Measurements from ENCODE around the gene RCOR1. TPM values are rescaled to one million over a fixed set of nuclear protein-coding genes. Genes with fewer than 3 reads are reported as not detected.

The RCOR1 gene
- total RNA-seq, 1 donor from 2014 or later: 19.7 TPM

DNA sequence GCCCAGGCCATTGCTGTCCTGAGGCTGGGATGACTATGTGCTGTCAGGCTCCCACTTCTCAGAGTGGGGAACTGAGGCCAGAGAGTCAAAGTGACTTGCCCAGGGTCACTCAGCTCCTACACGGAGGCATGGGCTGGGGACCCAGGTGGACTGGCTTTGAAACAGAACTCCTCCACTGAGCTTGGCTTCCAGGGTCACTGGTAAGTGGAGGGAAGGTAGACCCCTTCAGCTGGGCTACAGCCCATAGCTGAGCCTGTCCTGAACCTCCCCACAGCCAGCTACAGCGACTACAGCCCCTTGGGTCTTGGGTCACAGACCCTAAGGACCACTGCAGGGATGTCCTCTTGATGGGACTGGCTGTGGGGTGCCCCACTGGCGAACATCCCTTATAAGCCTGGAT lies 144.5 kb downstream of the RCOR1 start:
- Histone ChIP-seq H3K27me3 (ENCODE audit: control insufficient read depth, insufficient read depth, low read length) (no peaks in the 10 kb centered on the region), H3K4me3 (ENCODE audit: low read depth, low read length) (no peak overlapping the region), H3K36me3 (ENCODE audit: control insufficient read depth, insufficient read depth, low read length) (peaks cover 9% of the 10 kb centered on the region)
- TF ChIP-seq, protein P1, sequence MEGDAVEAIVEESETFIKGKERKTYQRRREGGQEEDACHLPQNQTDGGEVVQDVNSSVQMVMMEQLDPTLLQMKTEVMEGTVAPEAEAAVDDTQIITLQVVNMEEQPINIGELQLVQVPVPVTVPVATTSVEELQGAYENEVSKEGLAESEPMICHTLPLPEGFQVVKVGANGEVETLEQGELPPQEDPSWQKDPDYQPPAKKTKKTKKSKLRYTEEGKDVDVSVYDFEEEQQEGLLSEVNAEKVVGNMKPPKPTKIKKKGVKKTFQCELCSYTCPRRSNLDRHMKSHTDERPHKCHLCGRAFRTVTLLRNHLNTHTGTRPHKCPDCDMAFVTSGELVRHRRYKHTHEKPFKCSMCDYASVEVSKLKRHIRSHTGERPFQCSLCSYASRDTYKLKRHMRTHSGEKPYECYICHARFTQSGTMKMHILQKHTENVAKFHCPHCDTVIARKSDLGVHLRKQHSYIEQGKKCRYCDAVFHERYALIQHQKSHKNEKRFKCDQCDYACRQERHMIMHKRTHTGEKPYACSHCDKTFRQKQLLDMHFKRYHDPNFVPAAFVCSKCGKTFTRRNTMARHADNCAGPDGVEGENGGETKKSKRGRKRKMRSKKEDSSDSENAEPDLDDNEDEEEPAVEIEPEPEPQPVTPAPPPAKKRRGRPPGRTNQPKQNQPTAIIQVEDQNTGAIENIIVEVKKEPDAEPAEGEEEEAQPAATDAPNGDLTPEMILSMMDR (IDR thresholded peaks at IDR 0.05; ENCODE audit: insufficient read depth, low read length, severe bottlenecking): no peak
- FAIRE-seq: no peak
- DNase-seq (ENCODE audit: low read depth): no peak

DNA sequence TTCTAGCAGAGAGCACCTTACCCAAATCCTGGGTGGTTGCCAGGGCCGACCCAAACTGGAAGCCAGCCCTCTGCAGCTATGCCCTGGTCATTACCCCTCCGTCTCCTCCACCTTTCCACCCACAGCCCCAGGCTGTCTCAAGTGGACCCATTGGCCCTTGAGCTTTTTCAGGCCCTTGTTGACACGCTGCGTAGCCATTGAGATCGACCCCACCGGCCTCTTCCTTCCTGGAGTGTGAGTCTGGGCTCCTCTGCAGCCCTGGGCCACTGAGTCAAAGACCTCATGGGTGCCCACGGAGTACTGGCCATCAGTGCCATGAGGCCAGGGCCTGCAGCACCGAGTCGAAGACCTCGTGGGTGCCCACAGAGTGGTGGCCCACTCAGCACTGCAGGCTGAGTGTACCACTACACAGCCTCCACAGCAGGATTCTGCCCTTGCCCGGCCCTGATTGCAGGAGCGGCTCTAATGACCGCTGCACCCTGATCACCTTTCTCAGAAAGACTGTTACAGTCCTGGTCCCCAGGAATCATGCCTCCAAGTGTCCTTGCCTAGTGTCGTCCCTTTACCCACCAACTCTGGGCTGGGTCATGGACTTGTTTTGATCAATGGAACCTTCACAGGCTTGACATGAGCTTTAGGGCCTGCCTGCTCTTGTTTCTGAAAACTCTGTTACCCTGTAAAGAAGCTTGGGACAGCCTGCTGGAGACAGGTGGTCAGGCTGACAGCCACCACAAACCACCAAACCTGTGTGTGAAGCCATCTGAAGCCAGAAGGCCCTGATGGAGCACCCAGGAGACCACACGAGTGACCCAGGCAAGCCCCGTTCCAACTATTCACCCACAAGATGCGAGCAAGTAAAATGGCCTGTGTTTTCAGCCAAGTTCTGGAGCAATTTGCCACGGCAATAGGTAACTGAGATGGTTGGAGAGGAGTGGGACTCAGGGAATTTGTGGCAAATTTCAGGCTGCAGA lies 145.2 kb downstream of the RCOR1 start:
- Histone ChIP-seq H3K4me3 (ENCODE audit: low read depth, low read length) (no peak overlapping the region), H3K36me3 (ENCODE audit: control insufficient read depth, insufficient read depth, low read length) (peaks cover 9% of the 10 kb centered on the region), H3K27me3 (ENCODE audit: control insufficient read depth, insufficient read depth, low read length) (no peaks in the 10 kb centered on the region)
- DNase-seq (ENCODE audit: low read depth) (no peak), FAIRE-seq (no peak)
- TF ChIP-seq, protein P1 (IDR thresholded peaks at IDR 0.05; ENCODE audit: insufficient read depth, low read length, severe bottlenecking): no peak

- Histone ChIP-seq H3K27me3 (ENCODE audit: control insufficient read depth, insufficient read depth, low read length) (no peaks in the 10 kb centered on the region), H3K4me3 (ENCODE audit: low read depth, low read length) (no peak overlapping the region), H3K36me3 (ENCODE audit: control insufficient read depth, insufficient read depth, low read length) (peaks cover 9% of the 10 kb centered on the region)
- TF ChIP-seq, protein P1 (IDR thresholded peaks at IDR 0.05; ENCODE audit: insufficient read depth, low read length, severe bottlenecking): no peak
- FAIRE-seq (peak; percentile 7), DNase-seq (ENCODE audit: low read depth) (no peak)
Measured at GRCh38 chr14:102738373-102739189, 146.1 kb downstream of the RCOR1 start.

DNA sequence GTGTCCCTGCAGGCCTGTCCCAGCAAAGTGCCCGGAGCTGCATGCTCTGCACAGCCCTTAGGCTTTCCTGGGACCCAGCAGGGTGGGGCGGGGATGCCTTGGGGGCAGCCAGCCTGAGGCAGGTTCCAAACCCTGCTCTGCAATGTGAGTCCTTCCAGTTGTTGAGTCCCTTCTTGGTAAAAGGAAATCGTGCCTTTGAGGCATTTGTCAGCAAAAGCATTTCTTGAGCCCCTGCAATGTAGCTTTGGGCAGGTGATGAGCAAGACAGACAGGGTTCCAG lies 146.7 kb downstream of the RCOR1 start:
- TF ChIP-seq, protein P1 (IDR thresholded peaks at IDR 0.05; ENCODE audit: insufficient read depth, low read length, severe bottlenecking): no peak
- H3K27me3 ChIP-seq (ENCODE audit: control insufficient read depth, insufficient read depth, low read length): no peaks in the 10 kb centered on the region
- FAIRE-seq (no peak), DNase-seq (ENCODE audit: low read depth) (no peak)
- H3K36me3 ChIP-seq (ENCODE audit: control insufficient read depth, insufficient read depth, low read length): peaks cover 9% of the 10 kb centered on the region
- H3K4me3 ChIP-seq (ENCODE audit: low read depth, low read length): no peak overlapping the region

- Histone ChIP-seq H3K27me3 (ENCODE audit: control insufficient read depth, insufficient read depth, low read length) (no peaks in the 10 kb centered on the region), H3K36me3 (ENCODE audit: control insufficient read depth, insufficient read depth, low read length) (peaks cover 8% of the 10 kb centered on the region), H3K4me3 (ENCODE audit: low read depth, low read length) (no peak overlapping the region)
- TF ChIP-seq, protein P1 (IDR thresholded peaks at IDR 0.05; ENCODE audit: insufficient read depth, low read length, severe bottlenecking): no peak
- FAIRE-seq: no peak
- DNase-seq (ENCODE audit: low read depth): no peak
Measured at GRCh38 chr14:102746634-102747438, 154.4 kb downstream of the RCOR1 start.

Data from bronchial epithelial cell (primary cell).